Neuronal stem cell (in vitro differentiated cells): ENCODE data around the gene BSG.
A peak's percentile ranks its signal among the peaks of the same experiment; 100 is the strongest.

Experiments used
- DNase-seq: peaks from one replicate; pipeline ENCODE4 v3.0.0-alpha.2; 2013; ENCODE audit warnings: low spot score
- H2AFZ ChIP-seq: one replicate; pipeline ENCODE4 v1.6.1; 2013; ENCODE audit warnings: mild to moderate bottlenecking, low read length, inconsistent platforms
- H2AK5ac ChIP-seq: 2 replicates; pipeline ENCODE4 v1.6.1; 2013; ENCODE audit warnings: low read depth, mild to moderate bottlenecking, inconsistent platforms, low read length, moderate library complexity, mixed read lengths
- H2BK120ac ChIP-seq: 2 replicates; pipeline ENCODE4 v1.6.1; 2013; ENCODE audit warnings: low read depth, mild to moderate bottlenecking, inconsistent platforms, low read length, moderate library complexity, mixed read lengths
- H2BK12ac ChIP-seq: one replicate; pipeline ENCODE4 v1.6.1; 2013; ENCODE audit warnings: low read length, inconsistent platforms
- H2BK15ac ChIP-seq: 2 replicates; pipeline ENCODE4 v1.6.1; 2013; ENCODE audit warnings: mild to moderate bottlenecking, low read length, inconsistent platforms, mixed read lengths
- H2BK5ac ChIP-seq: one replicate; pipeline ENCODE4 v1.6.1; 2013; ENCODE audit warnings: inconsistent platforms, mild to moderate bottlenecking, low read length, moderate library complexity
- H3K14ac ChIP-seq: one replicate; pipeline ENCODE4 v1.6.1; 2013; ENCODE audit warnings: low read length, inconsistent platforms
- H3K18ac ChIP-seq: 2 replicates; pipeline ENCODE4 v1.6.1; 2013; ENCODE audit warnings: low read length, inconsistent platforms
- H3K23ac ChIP-seq: 2 replicates; pipeline ENCODE4 v1.6.1; 2013; ENCODE audit warnings: low read depth, mild to moderate bottlenecking, mixed read lengths, low read length, inconsistent platforms; ENCODE audit not compliant: poor library complexity
- H3K27ac ChIP-seq: replicated peaks from 3 replicates; pipeline ENCODE4 v1.5.1; 2013; ENCODE audit warnings: low read length, inconsistent platforms
- H3K27me3 ChIP-seq, 3 experiments: 2 replicates each; pipeline ENCODE4 v1.6.1; 2013; ENCODE audit warnings: low read length in 3 of 3, mild to moderate bottlenecking in 2 of 3, inconsistent platforms in 1 of 3, low read depth in 1 of 3, mixed read lengths in 1 of 3, moderate library complexity in 1 of 3; ENCODE audit not compliant: control insufficient read depth in 3 of 3, insufficient read depth in 3 of 3
- H3K36me3 ChIP-seq, 2 donors: replicated peaks in 1 of 2; 2 replicates each; pipeline ENCODE4 v1.6.1; 2013; ENCODE audit warnings: low read length in 2 of 2; ENCODE audit not compliant: control insufficient read depth in 2 of 2, insufficient read depth in 2 of 2
- H3K4ac ChIP-seq: 2 replicates; pipeline ENCODE4 v1.6.1; 2013; ENCODE audit warnings: inconsistent platforms, mild to moderate bottlenecking, low read length, moderate library complexity
- H3K4me1 ChIP-seq, 2 donors: 1 replicate in 1 of 2; 2 replicates in 1 of 2; pipeline ENCODE4 v1.6.1; 2013; ENCODE audit warnings: low read length in 2 of 2, low read depth in 1 of 2; ENCODE audit not compliant: control insufficient read depth in 2 of 2, insufficient read depth in 1 of 2
- H3K4me2 ChIP-seq: one replicate; pipeline ENCODE4 v1.6.1; 2013; ENCODE audit warnings: mild to moderate bottlenecking, low read length, inconsistent platforms; ENCODE audit not compliant: insufficient read depth, poor library complexity, severe bottlenecking
- H3K4me3 ChIP-seq, 2 donors: 2 replicates each; pipeline ENCODE4 v1.5.1; 2013; ENCODE audit warnings: low read length in 2 of 2, mild to moderate bottlenecking in 2 of 2, inconsistent platforms in 1 of 2, moderate library complexity in 1 of 2
- H3K79me1 ChIP-seq: one replicate; pipeline ENCODE4 v1.6.1; 2013; ENCODE audit warnings: low read depth, mild to moderate bottlenecking, inconsistent platforms, low read length, moderate library complexity
- H3K9ac ChIP-seq: one replicate; pipeline ENCODE4 v1.6.1; 2013; ENCODE audit warnings: mild to moderate bottlenecking, low read depth, low read length, inconsistent platforms; ENCODE audit not compliant: poor library complexity
- H3K9me3 ChIP-seq, 2 donors: replicated peaks in 1 of 2; 2 replicates each; pipeline versions ENCODE3 to v1.6.1; 2013; ENCODE audit warnings: low read length in 2 of 2, mild to moderate bottlenecking in 2 of 2, inconsistent platforms in 1 of 2, low read depth in 1 of 2, mixed read lengths in 1 of 2, moderate library complexity in 1 of 2; ENCODE audit not compliant: control insufficient read depth in 2 of 2, insufficient read depth in 1 of 2
- H4K8ac ChIP-seq: one replicate; pipeline ENCODE4 v1.6.1; 2013; ENCODE audit warnings: low read depth, mild to moderate bottlenecking, inconsistent platforms, low read length, moderate library complexity
- H4K91ac ChIP-seq: one replicate; pipeline ENCODE4 v1.6.1; 2013; ENCODE audit warnings: low read length, low read depth, mild to moderate bottlenecking, inconsistent platforms; ENCODE audit not compliant: poor library complexity
- WGBS, 2 donors: extraction: QIAGEN DNeasy Blood & Tissue Kit; methylation state at CpG; one replicate each; pipeline ENCODE4 v1.1.7; 2013; ENCODE audit warnings: missing lambda C conversion rate in 2 of 2, mixed read lengths in 1 of 2; ENCODE audit not compliant: insufficient read length in 2 of 2, insufficient replicate concordance in 1 of 2; ENCODE audit errors: extremely low coverage in 2 of 2; 5-methylcytosine and 5-hydroxymethylcytosine counted together

BSG gene

DNA sequence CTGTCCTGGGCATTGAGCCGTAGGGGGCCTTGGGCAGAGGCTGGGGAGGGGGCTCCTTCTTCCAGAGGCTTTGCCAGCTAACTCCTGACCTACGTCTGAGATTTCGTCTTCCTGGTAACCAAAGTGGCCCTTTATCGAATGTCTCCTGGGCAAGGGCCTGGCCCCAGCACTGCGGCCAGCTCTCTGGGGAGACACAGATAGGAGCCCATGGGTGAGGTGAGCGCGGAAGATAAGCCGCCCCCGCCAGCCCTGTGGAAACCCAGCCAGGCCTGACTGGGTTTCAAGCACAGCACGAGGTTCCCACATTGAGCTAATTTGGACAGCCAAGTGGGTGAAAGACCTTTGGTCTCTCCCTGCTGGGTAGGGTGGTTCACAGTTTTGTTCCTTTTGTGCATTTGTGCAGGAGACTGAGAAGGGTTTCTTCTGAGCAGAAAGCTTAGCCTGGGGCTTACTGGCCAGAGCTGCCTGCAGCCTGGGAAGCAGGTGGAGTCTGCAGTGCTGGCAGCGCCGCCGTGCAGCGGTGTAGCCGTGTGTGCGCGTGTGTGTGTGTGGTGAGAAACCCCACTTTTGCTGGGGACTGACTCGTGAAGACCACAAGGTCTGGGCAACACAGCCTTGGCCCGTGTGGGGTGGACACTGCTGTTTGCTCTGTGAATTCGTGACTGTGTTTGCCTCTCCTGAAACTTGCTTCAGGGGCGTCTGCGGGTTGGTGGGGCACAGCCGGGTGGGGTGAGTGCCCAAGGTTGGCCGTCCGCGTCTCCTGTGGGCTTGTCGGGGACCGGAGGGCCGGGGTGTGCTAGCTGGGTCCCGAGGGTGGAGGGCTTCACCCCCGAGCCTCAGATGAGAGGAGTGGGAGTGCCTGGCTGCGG lies 2.5 kb downstream of the BSG start:
- no CpG with 5 or more reads among the region's 32 CpGs for WGBS, 2 donors
- Histone ChIP-seq H2BK12ac (peak overlapping the region; percentile 47), H3K79me1 (peaks cover 27% of the 10 kb centered on the region), H2BK5ac (no peak overlapping the region), H3K9ac (peak overlapping the region; percentile 86), H2AFZ (no peak overlapping the region), H2BK15ac (no peak overlapping the region), H3K18ac (peak overlapping the region; percentile 65), H4K91ac (no peak overlapping the region), H3K27me3 (no peaks in the 10 kb centered on the region), H3K27ac (peak overlapping the region; percentile 85), H3K36me3 (peaks cover 25 to 48% of the 10 kb centered on the region in 2 donors), H3K23ac (peak overlapping the region; percentile 11), H3K4me3 (peak overlapping the region; percentile 30 to 66), H2AK5ac (peak overlapping the region; percentile 24), H3K14ac (peak overlapping the region; percentile 77), H3K4me2 (peak overlapping the region; percentile 71), H3K4me1 (peaks cover 13 to 17% of the 10 kb centered on the region in 2 donors), H3K4ac (no peak overlapping the region), H4K8ac (no peak overlapping the region), H3K9me3 (peaks cover 0 to 1% of the 10 kb centered on the region in 2 donors), H2BK120ac (no peak overlapping the region)
- no peak for DNase-seq

DNA sequence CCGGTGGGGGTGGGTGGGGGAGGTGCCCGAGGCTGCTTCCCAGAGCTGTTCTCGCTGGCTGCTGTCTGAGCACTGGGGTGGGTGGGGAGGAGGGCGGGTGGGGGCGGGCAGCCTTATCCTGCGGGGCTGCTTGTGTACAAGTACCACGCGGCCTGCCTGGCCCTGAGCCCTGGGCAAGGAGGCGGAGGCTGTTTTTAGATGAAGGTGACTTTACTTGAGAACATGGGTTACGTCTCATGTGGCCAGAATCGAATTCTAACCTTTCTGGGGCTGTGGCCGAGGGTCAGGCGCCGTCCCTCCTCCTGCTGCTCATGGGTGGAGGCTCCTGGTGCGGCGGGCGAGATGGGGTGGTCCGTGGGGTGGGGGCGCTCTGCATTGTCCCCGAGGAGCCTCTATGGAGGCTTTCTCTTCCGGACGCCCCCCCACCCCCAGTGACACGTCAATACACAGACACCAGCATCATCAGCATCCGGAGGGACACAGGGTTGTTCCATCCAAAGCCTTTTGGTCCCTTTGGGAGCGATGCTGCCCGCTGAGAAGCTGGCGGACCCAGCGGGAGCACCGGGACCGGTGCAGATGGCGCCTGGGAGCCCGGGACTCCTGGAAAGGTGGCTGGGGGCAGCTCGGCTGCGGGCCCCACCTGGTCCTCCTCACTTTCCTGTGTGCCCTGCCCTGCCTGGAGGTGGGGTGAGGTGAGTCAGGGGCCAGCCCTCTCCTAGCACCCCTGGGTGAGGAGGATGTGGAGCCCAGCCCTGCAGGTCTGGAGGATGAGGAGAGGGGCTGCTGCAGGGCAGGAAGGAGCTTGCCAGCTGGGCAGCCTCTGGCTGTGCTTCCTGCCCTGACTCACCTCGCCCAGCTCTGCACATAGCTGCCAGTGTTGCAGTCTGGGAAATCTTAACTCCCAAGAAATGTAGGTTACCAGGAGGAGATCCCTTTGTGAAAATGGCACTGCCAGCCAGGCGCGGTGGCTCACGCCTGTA lies 3.4 kb downstream of the BSG start:
- WGBS, 2 donors, result no CpG with 5 or more reads among the region's 38 CpGs
- Histone ChIP-seq H2BK5ac (no peak overlapping the region), H4K91ac (no peak overlapping the region), H3K4me1 (peaks cover 13 to 17% of the 10 kb centered on the region in 2 donors), H2BK15ac (no peak overlapping the region), H4K8ac (no peak overlapping the region), H3K18ac (peak overlapping the region; percentile 89), H3K23ac (no peak overlapping the region), H3K27ac (no peak overlapping the region), H3K4ac (no peak overlapping the region), H3K4me3 (no peak overlapping the region), H2AFZ (no peak overlapping the region), H3K9me3 (no peaks in the 10 kb centered on the region), H3K4me2 (peak overlapping the region; percentile 71), H3K36me3 (peaks cover 32 to 55% of the 10 kb centered on the region in 2 donors), H2AK5ac (peak overlapping the region; percentile 95), H3K14ac (peak overlapping the region; percentile 77), H2BK120ac (no peak overlapping the region), H3K9ac (peak overlapping the region; percentile 86), H3K27me3 (no peaks in the 10 kb centered on the region), H2BK12ac (no peak overlapping the region), H3K79me1 (peaks cover 34% of the 10 kb centered on the region)
- DNase-seq, result no peak

DNA sequence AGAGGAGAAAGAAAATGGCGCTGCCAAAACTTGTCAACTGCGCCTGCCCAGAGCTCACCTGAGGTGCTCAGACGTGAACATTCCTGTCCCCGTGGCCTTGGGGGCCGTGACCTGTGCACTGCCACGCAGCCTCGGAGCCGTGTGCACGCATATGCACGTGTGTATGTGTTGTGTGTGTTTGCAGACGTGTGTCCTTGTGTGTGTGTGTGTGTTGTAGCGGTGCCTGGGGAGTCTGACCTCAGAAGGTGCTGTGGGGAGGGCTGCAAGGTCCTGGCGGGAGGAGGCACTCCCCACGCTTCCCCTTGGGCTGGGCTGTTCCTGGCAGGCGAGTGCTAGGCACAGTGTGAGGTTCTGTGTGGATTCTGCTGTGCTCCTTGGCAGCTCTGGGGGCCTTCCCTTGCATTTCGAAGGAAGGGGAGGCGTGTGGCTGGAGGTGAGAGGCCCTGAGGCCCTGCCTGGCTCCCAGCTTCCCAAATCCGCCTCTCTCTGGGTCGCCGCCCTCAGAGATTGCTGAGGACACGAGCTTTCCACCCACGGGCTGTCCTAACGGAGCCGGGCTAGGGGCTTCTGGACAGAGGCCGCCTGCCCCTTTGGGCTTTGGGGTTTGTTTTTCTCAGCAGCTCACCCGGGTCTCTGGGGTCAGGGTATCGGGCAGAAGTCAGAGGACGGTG lies 4.5 kb downstream of the BSG start:
- Histone ChIP-seq H2AK5ac (peak overlapping the region; percentile 61), H2BK120ac (no peak overlapping the region), H3K79me1 (peaks cover 38% of the 10 kb centered on the region), H3K23ac (peak overlapping the region; percentile 89), H3K27ac (peak overlapping the region; percentile 27), H4K8ac (no peak overlapping the region), H3K4ac (no peak overlapping the region), H4K91ac (no peak overlapping the region), H3K14ac (peak overlapping the region; percentile 94), H3K18ac (peak overlapping the region; percentile 64), H2BK5ac (peak overlapping the region; percentile 66), H2AFZ (no peak overlapping the region), H2BK12ac (peak overlapping the region; percentile 46), H3K36me3 (peaks cover 40 to 64% of the 10 kb centered on the region in 2 donors), H2BK15ac (no peak overlapping the region), H3K9ac (peak overlapping the region; percentile 74), H3K27me3 (no peaks in the 10 kb centered on the region), H3K4me3 (peak overlapping the region in 1 of 2 donors; percentile 11), H3K4me1 (peaks cover 13 to 17% of the 10 kb centered on the region in 2 donors), H3K9me3 (no peaks in the 10 kb centered on the region), H3K4me2 (no peak overlapping the region)
- WGBS, 2 donors, result no CpG with 5 or more reads among the region's 28 CpGs
- DNase-seq, result no peak
